ENCODE measurements around the gene ABI2. TPM values are rescaled to one million over a fixed set of nuclear protein-coding genes. Genes with fewer than 3 reads are reported as not detected.

ABI2 gene
- polyA plus RNA-seq (2011; rRNA removed) (35.7 and 42.5 TPM in 2 replicates), polyA minus RNA-seq (2011; rRNA and poly(A)+ RNA removed) (45.5 and 50.3 TPM in 2 replicates)

DNA sequence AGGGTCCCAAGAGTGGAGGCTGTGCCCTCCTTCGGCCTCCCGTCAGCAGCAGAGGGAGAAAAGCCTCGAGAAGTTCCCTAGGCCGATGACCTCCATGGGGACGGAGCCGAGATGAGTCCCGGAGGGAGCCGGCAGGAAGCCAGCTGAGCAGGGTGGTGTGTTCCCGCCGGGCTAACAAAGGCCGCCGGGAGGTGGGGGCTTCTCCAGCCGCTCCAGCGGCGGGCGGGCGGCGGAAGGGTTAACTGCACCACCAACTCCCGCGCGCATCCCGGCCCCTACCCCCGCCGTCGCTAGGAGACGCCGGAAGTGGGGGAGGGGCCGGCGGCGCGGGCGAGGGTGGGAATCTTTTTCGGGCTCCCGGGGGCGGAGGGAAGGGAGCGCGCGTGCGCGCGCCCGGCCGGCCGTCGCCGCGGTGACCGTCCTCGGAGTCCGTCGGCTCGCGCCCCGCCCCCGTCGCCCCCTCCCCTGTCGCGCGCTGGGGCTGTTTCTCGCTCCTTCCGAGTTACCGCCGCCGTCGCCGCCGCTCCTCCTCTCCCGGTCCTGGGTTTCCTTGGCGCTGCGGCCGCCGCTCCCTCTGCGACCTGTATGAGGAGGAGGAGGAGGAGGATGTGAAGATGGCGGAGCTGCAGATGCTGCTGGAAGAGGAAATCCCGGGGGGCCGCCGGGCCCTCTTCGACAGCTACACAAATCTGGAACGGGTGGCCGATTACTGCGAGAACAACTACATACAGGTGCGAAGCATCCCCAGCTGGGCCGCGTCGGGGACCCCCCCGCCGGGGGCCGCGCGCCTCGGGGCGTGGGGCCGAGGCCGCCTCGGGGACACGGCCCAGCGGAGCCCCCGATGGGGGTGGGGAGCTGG is at the start of gene ABI2:
TSS of gene ABI2 (plus strand) at position 494 of the 859 bp plus-strand sequence. CDS start at position 615, 121 bp downstream.
- H3K27ac ChIP-seq (ENCODE audit: low read depth, low read length): peak within 1 kb of the TSS; percentile 82
- no peak for DNase-seq (ENCODE audit: low read depth, low spot score)
- TF ChIP-seq, protein P1, sequence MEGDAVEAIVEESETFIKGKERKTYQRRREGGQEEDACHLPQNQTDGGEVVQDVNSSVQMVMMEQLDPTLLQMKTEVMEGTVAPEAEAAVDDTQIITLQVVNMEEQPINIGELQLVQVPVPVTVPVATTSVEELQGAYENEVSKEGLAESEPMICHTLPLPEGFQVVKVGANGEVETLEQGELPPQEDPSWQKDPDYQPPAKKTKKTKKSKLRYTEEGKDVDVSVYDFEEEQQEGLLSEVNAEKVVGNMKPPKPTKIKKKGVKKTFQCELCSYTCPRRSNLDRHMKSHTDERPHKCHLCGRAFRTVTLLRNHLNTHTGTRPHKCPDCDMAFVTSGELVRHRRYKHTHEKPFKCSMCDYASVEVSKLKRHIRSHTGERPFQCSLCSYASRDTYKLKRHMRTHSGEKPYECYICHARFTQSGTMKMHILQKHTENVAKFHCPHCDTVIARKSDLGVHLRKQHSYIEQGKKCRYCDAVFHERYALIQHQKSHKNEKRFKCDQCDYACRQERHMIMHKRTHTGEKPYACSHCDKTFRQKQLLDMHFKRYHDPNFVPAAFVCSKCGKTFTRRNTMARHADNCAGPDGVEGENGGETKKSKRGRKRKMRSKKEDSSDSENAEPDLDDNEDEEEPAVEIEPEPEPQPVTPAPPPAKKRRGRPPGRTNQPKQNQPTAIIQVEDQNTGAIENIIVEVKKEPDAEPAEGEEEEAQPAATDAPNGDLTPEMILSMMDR (IDR thresholded peaks at IDR 0.05; ENCODE audit: low read depth, low read length): 0 out of 2 replicates have a peak, but pooled peaks have one; percentile 5
- peak within 1 kb of the TSS; percentile 64 for H3K4me3 ChIP-seq (ENCODE audit: low read depth, low read length)
- H3K27me3 ChIP-seq (ENCODE audit: control insufficient read depth, insufficient read depth, low read length): no peaks in the 10 kb centered on the region
- CTCF ChIA-PET: interaction anchor here (1.4 kb wide), 1 partner anchor 126 kb away, joined by 5 read pairs; no protein-coding TSS in a partner anchor
- H3K9me3 ChIP-seq (ENCODE audit: control insufficient read depth, insufficient read depth, low read length): no peaks in the 10 kb centered on the region
- POLR2A ChIA-PET: interaction anchor here (0.5 to 1.0 kb wide), 3 partner anchors 84 to 321 kb away, joined by 3 to 11 read pairs (median 6); no protein-coding TSS in a partner anchor

DNA sequence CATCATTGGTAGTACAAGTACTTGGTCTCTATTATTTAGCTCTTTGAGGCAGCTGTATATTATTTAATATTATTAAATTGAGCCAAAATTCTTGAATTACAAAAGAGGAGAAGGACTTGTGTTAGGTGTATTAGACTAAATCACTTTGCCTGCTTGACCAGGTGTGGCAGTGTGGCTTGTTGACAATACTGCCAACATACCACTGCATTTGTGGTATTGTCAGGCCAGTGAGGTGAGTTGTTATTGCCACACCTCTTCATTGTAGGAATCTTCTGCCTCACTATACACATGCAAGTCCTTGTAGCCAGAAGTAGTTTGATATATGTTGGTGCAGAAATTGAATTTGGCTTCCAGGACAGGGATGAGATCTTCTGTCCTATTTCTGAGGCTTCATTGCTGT is 48.9 kb upstream of the ABI2 start:
- TF ChIP-seq, protein P1 (IDR thresholded peaks at IDR 0.05; ENCODE audit: low read depth, low read length): no peak
- H3K27ac ChIP-seq (ENCODE audit: low read depth, low read length): no peak overlapping the region
- no peaks in the 10 kb centered on the region for H3K27me3 ChIP-seq (ENCODE audit: control insufficient read depth, insufficient read depth, low read length)
- ChIA-PET POLR2A (no interaction called here), CTCF (no interaction called here)
- H3K9me3 ChIP-seq (ENCODE audit: control insufficient read depth, insufficient read depth, low read length): no peaks in the 10 kb centered on the region
- H3K4me3 ChIP-seq (ENCODE audit: low read depth, low read length): no peak overlapping the region
- no peak for DNase-seq (ENCODE audit: low read depth, low spot score)

DNA sequence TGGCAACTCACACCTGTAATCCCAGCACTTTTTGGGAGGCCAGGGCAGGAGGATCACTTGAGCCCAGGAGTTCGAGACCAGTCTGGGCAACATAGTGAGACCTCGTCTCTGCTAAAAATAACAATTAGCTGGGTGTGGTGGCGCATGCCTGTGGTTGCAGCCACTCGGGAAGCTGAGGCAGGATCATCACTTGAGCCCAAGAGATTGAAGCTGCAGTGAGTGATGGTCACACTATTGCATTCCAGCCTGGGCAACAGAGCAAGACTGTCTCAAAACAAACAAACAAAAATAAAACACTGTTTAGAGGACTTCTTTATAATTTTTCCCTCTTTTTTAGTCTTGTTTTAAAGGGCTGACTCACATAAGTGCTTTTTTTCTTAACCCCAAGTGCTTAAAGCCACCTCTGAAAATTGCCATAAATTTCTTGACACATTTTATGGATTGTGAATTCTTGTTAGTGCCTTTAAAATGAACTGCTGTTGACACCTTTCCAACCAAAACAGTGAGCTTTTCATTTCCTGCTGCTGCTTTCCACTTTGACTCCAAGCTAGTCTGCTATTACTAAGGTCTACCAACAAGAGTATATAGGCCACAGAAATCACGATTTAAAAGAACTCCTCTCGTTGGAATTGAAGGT is 47.6 kb upstream of the ABI2 start:
- H3K27ac ChIP-seq (ENCODE audit: low read depth, low read length): no peak overlapping the region
- CTCF ChIA-PET: no interaction called here
- TF ChIP-seq, protein P1 (IDR thresholded peaks at IDR 0.05; ENCODE audit: low read depth, low read length): no peak
- POLR2A ChIA-PET: no interaction called here
- no peak for DNase-seq (ENCODE audit: low read depth, low spot score)
- no peak overlapping the region for H3K4me3 ChIP-seq (ENCODE audit: low read depth, low read length)
- H3K9me3 ChIP-seq (ENCODE audit: control insufficient read depth, insufficient read depth, low read length): no peaks in the 10 kb centered on the region
- no peaks in the 10 kb centered on the region for H3K27me3 ChIP-seq (ENCODE audit: control insufficient read depth, insufficient read depth, low read length)

DNA sequence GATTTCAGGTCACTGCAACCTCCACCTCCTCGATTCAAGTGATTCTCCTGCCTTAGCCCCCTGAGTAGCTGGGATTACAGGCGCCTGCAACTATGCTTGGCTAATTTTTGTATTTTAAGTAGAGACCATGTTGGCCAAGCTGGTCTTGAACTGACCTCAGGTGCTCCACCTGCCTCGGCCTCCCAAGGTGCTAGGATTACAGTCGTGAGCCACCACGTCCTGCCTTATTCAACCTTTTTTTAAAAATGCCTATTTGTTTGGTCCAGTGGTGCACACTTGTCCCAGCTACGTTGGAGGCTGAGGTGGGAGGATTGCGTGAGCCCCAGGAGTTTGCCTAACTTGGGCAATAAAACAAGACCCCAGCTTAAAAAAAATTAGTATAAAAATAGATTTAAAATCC is 46.1 kb upstream of the ABI2 start:
- DNase-seq (ENCODE audit: low read depth, low spot score): no peak
- no peak overlapping the region for H3K4me3 ChIP-seq (ENCODE audit: low read depth, low read length)
- TF ChIP-seq, protein P1 (IDR thresholded peaks at IDR 0.05; ENCODE audit: low read depth, low read length): no peak
- CTCF ChIA-PET: interaction anchor here (1.0 kb wide), 1 partner anchor 533 kb away, joined by 4 read pairs; no protein-coding TSS in a partner anchor
- H3K9me3 ChIP-seq (ENCODE audit: control insufficient read depth, insufficient read depth, low read length): no peaks in the 10 kb centered on the region
- no peak overlapping the region for H3K27ac ChIP-seq (ENCODE audit: low read depth, low read length)
- no peaks in the 10 kb centered on the region for H3K27me3 ChIP-seq (ENCODE audit: control insufficient read depth, insufficient read depth, low read length)
- POLR2A ChIA-PET: interaction anchor here (0.6 kb wide), 1 partner anchor 34 kb away, joined by 3 read pairs; no protein-coding TSS in a partner anchor
